ENCODE data around the gene MRGPRG. TPM values are rescaled to one million over a fixed set of nuclear protein-coding genes. Genes with fewer than 3 reads are reported as not detected.
"Not testable (repeated sequence)": the region's sequence is repeated elsewhere in the genome, so short reads cannot be mapped to it uniquely, and the experiment has no call there.

MRGPRG gene
- polyA plus RNA-seq, 2 of the 4 experiments (the other 2 are of a cell fraction) = not detected

- WGBS (ENCODE audit: missing lambda C conversion rate) = 62% methylated on average over 11 of the region's 18 CpGs
- H3K4me2 ChIP-seq = no peak overlapping the region
- H3K27ac ChIP-seq = no peak overlapping the region
- ATAC-seq = no peak; a peak in 1 of 6 replicates
- ChIA-PET POLR2A (no interaction called here), CTCF (interaction anchor here (1.3 to 1.5 kb wide), 3 partner anchors 25 to 79 kb away, joined by 3 to 5 read pairs (median 5); no protein-coding TSS in a partner anchor)
- no peak for DNase-seq (ENCODE audit: low read depth in 1 of 2, low spot score in 1 of 2)
- peaks cover 9% of the 10 kb centered on the region; the same call in 2 of the 3 replicates for H3K4me1 ChIP-seq
- no peak overlapping the region for H3K4me3 ChIP-seq
- TF ChIP-seq MAFK (IDR thresholded peaks at IDR 0.05; ENCODE audit: partially characterized antibody) (no peak), ATOH8 (CRISPR knock-in tag; IDR thresholded peaks at IDR 0.05; ENCODE audit: low read depth) (no peak), NFE2L2 (conservative IDR thresholded peaks at IDR 0.05; ENCODE audit: low read length) (no peak), FOXS1 (CRISPR knock-in tag; IDR thresholded peaks at IDR 0.05) (no peak), HOXB5 (CRISPR knock-in tag; IDR thresholded peaks at IDR 0.05) (no peak)
- H3K9me3 ChIP-seq = no peaks in the 10 kb centered on the region; the same call in 2 of the 3 replicates
- no peak for FAIRE-seq
These were observed 48.4 kb downstream of the MRGPRG start for GRCh38 chr11:3170044-3170755.

GRCh38 chr11:3169255-3170043 is 49.2 kb downstream of the MRGPRG start:
- H3K4me2 ChIP-seq = peak overlapping the region; percentile 85

GRCh38 chr11:3168742-3169254 is 49.8 kb downstream of the MRGPRG start:
- H3K9me3 ChIP-seq; FAIRE-seq; ATAC-seq; POLR2A ChIA-PET; DNase-seq (ENCODE audit: low read depth in 1 of 2, low spot score in 1 of 2): not testable (repeated sequence)
- Histone ChIP-seq H3K27ac (peak overlapping the region in 1 of 2 experiments; percentile 38; a peak in 2 of 6 replicates), H3K4me2 (peak overlapping the region; percentile 85), H3K4me1 (peaks cover 16% of the 10 kb centered on the region), H3K4me3 (peak overlapping the region; percentile 28; the same call in 1 of the 3 replicates)
- WGBS (ENCODE audit: missing lambda C conversion rate) = 59% methylated on average over 17 of the region's 17 CpGs
- CTCF ChIA-PET = interaction anchor here (0.6 to 1.6 kb wide), 3 partner anchors 16 to 77 kb away, joined by 3 to 5 read pairs (median 3); no protein-coding TSS in a partner anchor

More at GRCh38 chr11:3169255-3170043, 49.2 kb downstream of the MRGPRG start:
- CTCF ChIA-PET = interaction anchor here (1.3 to 1.6 kb wide), 3 partner anchors 16 to 78 kb away, joined by 3 to 5 read pairs (median 3); no protein-coding TSS in a partner anchor
- FAIRE-seq = no peak
- H3K27ac ChIP-seq = peak overlapping the region in 1 of 2 experiments; percentile 38; a peak in 2 of 6 replicates
- H3K9me3 ChIP-seq = no peaks in the 10 kb centered on the region
- POLR2A ChIA-PET = no interaction called here
- peak in 1 of 2 experiments; percentile 31 for DNase-seq (ENCODE audit: low read depth in 1 of 2, low spot score in 1 of 2)
- ATAC-seq = peak; percentile 45 to 63
- TF ChIP-seq POLR2A (IDR thresholded peaks at IDR 0.05; ENCODE audit: low read length) (no peak), MAFK (IDR thresholded peaks at IDR 0.05; ENCODE audit: partially characterized antibody) (no peak), FOSB (CRISPR knock-in tag; IDR thresholded peaks at IDR 0.05) (no peak), KDM5A (IDR thresholded peaks at IDR 0.05) (no peak), MAZ (IDR thresholded peaks at IDR 0.05; ENCODE audit: borderline replicate concordance, low read depth, low read length) (no peak)
- H3K4me3 ChIP-seq = peak overlapping the region; percentile 28; the same call in 1 of the 3 replicates
- WGBS (ENCODE audit: missing lambda C conversion rate) = 26% methylated on average over 30 of the region's 31 CpGs
- H3K4me1 ChIP-seq = peaks cover 9% of the 10 kb centered on the region

Other genes starting within 250 kb of the MRGPRG start
- gene NAP1L4, start 226.5 kb downstream of the MRGPRG start, polyA plus RNA-seq (2011; rRNA removed) = 128 and 148 TPM in 2 replicates
- gene NAP1L4, start 226.5 kb downstream of the MRGPRG start, polyA plus RNA-seq (2017; fragmentation: RNase III; extraction: RNeasy Plus Mini Kit Qiagen cat#74134 plus additional on column Dnase treatment) = 129 to 134 TPM (median 132 TPM) in 3 replicates
- 109 and 130 TPM in 2 replicates for gene CARS1, start 161.4 kb downstream of the MRGPRG start, polyA plus RNA-seq (2011; rRNA removed)
- gene CARS1, start 161.4 kb downstream of the MRGPRG start, polyA plus RNA-seq (2017; fragmentation: RNase III; extraction: RNeasy Plus Mini Kit Qiagen cat#74134 plus additional on column Dnase treatment) = 52.7 to 56.3 TPM (median 56.2 TPM) in 3 replicates
- 1.6 and 2.3 TPM in 2 replicates for gene OSBPL5, start 53.5 kb downstream of the MRGPRG start, polyA plus RNA-seq (2011; rRNA removed)
- gene OSBPL5, start 53.5 kb downstream of the MRGPRG start, polyA plus RNA-seq (2017; fragmentation: RNase III; extraction: RNeasy Plus Mini Kit Qiagen cat#74134 plus additional on column Dnase treatment) = 4.1 to 5.3 TPM (median 4.6 TPM) in 3 replicates
- gene MRGPRE, start 13.6 kb upstream of the MRGPRG start, polyA plus RNA-seq (2011; rRNA removed) = not detected in 2 replicates
- gene MRGPRE, start 13.6 kb upstream of the MRGPRG start, polyA plus RNA-seq (2017; fragmentation: RNase III; extraction: RNeasy Plus Mini Kit Qiagen cat#74134 plus additional on column Dnase treatment) = not detected in 3 replicates
- gene ZNF195, start 160.3 kb upstream of the MRGPRG start, polyA plus RNA-seq (2011; rRNA removed) = 30.1 and 30.9 TPM in 2 replicates
- 17.3 to 22.0 TPM (median 21.8 TPM) in 3 replicates for gene ZNF195, start 160.3 kb upstream of the MRGPRG start, polyA plus RNA-seq (2017; fragmentation: RNase III; extraction: RNeasy Plus Mini Kit Qiagen cat#74134 plus additional on column Dnase treatment)